T-helper 22 cell (primary cell): ENCODE data around the gene GJD4.

ENCODE experiments used
- DNase-seq: peaks from one replicate; pipeline ENCODE4 v3.0.0-alpha.2; 2020; ENCODE audit warnings: low read depth

Gene GJD4

DNA sequence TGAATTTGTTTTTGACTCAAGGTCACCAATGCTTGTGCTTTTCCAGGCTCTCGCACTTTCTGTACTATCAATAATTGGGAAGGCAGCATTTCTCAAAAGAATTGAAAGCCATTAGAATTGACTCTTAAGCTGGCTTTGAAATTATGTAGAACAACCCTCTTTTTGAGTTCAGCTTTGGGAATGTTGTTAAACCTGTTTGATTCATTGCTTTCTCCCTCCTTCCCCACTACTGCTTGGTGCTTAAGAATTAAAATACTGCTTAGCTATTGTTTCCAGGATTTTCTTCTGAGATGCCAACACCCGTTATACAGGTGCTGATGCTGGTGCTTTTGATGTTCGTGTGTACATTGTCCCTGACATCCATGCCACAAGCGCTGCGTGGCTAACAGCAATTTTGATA, 52.5 kb downstream of the GJD4 start:
- DNase-seq = no peak
